22Rv1 (cell line): ENCODE results near the gene HOXA2.

Experiments used
- CTCF ChIP-seq: fragments of 450-650 bp; IDR thresholded peaks from 2 replicates; pipeline ENCODE4 v1.5.1; 2017; ENCODE audit warnings: mild to moderate bottlenecking
- ZFX ChIP-seq: fragments of 450-650 bp; IDR thresholded peaks from 2 replicates; pipeline ENCODE4 v1.6.1; 2017; ENCODE audit warnings: antibody characterized with exemption, borderline replicate concordance

DNA sequence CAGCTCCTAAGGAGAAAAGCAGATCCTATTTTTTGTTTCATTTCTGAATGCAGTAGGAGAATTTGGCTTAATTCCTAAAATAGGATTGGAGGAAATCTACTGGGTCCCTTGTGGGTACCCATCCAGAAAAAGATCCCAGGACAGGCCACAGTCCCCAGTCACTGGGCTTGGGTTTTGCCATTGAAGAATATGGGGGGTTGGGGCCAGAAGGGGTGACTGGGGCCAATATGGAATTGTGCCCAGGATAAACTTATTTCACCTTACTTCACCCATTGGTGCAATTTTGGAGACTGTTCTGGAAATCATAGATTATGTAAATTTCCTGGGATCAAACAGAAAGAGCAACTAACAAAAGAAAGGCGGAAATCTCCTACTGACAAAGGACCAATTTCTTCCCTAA, 36.0 kb upstream of the HOXA2 start:
- no peak for TF ChIP-seq CTCF
- TF ChIP-seq ZFX, result no peak
